HG03060 (cell line): ENCODE data around the gene KLHL2.
"Not testable (repeated sequence)": the region's sequence is repeated elsewhere in the genome, so short reads cannot be mapped to it uniquely, and the experiment has no call there.

Experiments used
- ATAC-seq: cut with Tn5 transposase; IDR thresholded peaks from one replicate; pipeline ENCODE4 v1.9.1; 2021; ENCODE audit warnings: low read depth, moderate number of reproducible peaks; ENCODE audit not compliant: unreplicated experiment

Gene KLHL2

DNA sequence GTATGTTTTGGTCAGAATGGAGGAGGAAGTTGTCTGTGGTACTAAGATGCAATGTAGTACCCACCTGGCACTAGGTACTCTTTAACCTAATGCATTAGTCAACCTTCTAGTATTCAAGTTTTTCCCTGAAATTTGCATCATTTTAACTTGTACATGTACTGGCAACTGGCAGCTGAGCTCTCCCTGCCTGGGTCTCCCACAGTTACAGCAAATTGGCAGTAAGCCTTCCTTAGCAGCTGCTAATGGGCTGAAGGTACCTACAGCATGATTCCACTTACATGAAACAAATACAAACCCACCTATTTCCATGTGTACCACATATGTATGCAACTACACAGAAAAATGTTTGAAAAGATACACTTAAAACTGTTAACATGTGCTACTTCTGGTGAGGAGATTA, 8.1 kb upstream of the KLHL2 start:
- ATAC-seq = no peak

DNA sequence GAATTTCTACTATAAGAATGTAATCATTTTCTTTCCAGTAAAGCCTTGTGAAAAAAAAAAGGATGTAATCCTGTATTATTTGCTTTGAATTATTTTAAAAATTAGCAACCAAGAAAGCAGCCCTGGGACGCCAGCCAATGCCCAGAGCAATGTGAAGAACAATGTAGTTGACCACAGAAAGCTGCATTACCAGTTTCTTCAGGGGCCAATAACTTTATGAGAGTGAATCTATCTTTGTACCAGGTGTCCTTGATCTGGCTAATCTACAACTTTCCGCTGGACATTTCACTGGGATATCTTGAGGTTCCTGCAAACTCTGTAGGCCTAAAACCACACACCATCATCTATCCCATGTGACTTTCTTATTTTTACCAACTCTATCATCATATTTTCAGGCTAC, 7.6 kb upstream of the KLHL2 start:
- ATAC-seq = no peak

DNA sequence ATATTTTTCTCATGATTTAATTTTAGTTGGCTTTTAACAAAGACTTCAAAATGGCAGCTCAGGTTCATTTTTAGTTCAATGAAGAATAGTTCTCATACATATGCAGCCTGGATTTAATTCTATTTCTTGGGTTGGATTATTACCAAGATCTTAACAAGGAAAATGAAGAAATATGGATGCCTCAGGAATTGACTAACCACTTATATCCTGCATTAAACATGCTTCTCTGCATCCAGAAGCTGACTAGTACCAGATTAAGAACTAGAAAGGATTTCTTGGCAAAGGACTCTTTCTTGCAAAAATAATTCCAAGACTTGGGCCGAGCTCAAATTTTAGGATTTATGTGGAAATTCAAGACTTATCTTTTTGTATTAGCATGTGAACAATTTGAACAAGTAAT, 5.6 kb upstream of the KLHL2 start:
- ATAC-seq = no peak

DNA sequence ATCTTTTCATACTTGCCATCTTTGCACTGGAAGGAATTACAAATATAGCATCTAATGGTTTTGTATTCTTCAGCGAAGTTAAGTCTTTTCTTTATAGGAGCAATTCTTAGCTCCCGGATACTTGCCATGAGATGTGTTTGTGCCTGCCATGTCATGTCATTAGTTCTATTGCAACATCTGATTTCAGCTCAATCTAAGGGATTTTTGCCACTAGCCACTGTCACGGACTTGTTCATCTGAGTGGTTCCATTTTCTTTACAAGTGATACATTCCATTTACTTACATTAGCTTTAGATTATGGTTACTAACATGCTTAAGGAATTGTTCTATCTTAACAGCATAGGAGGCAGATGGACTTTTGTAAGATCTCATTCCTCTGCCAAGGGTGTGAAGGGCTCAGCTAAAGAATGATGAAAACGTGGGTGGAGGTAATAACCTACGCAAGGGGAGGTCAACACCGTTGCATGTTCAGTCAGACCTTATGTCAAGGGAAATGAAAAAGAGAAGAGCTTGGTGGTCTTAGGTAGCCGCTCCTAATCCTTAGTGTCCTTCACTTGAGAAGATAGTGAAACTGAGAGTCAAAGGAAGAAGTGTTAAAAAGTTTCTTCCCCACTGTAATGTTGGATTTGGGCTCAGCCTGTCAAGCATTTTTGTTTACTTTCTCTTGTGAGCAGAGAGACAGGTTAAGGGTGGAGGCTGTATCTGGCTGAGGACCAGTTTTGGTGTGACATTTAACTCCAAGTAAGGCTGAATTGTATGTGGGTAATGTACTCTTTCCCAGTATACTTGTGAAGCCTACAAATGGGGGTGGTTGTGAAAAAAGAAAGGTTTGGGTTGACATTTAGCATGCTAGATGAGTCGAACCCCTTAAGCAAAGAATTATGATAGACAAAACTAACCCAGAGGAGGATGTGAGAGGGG, 3.6 kb upstream of the KLHL2 start:
- ATAC-seq = no peak

DNA sequence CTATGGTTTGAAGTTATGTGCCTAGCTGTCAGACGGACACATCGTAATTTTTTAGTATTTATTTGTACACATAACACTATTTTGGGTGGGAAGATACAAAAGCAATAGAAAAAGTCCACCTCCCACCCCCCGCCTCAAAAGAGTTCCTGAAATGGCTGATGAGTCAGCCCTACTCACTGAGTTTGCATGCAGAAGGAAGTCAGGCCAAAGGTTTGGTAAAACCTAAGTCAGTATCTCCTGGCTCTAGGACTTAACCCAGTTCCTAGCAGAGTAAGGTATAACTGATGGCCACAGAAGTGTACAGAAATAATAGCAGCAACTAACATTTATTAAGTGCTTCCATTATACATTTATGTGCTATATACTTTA, 2.9 kb upstream of the KLHL2 start:
- ATAC-seq = no peak

DNA sequence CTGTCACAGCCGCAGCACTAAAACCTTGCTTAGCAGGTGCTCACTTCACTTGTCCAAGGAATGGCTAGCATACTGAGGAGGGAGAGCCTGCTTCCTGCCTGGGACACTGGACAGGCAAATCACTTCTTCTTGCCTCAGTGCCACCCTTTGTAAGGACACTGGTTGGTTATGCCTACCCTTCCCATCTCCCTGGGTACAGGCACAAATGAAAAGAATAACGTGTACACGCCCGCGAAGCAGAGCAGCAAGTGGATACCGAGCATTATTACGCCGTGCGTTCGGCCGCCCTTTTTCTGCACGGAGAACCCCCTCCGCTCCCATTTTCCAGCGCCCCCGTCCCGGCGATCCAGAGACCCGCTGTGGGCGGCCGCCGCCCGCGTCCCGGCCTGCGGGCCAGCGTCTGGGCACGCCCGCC, 338 bp upstream of the KLHL2 start:
- peak; percentile 27 for ATAC-seq

DNA sequence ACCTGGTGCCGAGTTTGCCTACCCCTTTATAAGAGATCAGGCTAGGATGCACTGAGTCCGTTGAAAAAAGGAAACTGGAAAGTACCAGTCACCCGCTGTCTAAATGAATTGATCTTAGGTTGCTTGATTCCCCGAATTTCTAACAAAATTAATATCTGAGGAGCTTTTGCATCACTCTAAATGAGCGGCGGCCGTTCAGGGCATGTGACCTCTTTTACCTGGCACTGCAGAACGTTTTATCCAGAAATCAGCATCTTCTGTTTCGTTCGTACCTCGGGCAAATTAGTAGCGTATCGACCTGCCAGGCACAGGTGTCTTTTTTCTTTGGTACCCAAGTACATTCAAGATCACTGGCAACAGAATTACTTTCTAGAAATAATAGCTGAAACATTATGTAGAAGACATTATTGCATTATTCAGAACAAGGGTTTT, 876 bp downstream of the KLHL2 start:
- ATAC-seq = peak; percentile 24

DNA sequence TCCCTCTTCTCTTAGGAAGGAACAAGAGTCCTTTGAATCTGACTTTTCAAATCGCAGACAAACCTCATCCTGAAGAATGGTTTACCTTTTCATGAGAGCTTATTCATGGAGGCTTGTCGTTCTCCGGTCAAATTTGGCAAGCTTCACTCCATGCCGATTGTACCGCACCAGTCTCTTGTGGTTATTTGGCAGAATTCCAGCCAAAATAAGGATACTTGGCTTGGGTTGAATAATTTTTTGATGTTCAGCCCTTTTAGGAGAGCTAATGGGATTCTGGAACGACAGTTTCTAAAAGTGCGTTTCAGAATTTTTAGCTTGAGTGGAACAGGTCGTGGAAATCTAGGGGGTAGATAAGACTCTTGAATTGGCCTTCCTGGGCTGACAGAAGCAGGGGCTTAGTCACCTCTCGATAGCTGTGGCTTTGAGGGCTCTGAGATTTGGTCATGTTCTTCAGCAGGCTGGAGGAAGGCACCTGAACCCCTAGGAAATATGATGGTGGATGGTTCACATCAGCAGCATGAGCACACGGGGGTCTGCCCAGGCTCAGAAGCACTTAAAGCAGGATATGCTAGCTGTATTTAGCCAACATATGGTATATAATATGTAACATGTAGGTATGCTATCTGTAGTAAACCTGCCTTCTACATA, 1.5 kb downstream of the KLHL2 start:
- no peak for ATAC-seq

DNA sequence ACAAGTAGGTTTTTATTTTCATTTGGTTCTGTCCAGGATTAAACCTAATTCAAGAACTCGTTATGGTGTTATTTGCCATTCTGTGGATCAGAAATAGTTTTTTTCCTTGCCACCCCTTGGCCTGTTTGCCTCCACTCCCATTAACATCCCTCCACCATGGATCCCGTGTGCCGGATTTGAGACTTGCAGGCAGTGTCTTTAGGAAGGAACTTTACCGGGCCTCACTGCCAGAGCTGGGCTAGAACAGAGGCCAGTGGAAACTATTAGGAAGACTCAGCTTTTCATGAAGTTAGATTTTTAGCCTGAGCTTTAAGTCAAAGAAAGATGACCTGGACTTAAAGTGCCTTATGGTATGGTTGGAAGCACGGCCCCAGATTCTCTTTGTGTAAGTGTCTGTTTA, 2.4 kb downstream of the KLHL2 start:
- no peak for ATAC-seq

DNA sequence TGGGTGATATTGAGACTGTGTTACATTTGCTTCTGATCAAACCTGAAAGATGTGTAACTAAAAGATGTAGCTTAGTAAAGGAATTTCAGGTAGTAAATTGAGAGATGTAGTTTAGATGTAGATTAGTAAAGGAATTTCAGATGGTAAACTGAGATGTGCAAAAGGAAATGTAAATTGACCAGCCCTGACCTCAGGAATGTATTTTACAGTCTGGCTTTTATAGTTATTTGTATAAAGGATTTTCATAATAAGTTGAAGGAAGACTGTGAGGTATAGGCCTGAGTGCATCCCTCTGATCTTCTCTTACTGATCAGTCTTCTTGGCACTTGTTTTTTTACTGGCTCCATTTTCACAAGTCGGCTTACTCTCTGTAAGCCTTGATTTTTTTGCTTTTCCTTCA, 3.2 kb downstream of the KLHL2 start:
- no peak for ATAC-seq

DNA sequence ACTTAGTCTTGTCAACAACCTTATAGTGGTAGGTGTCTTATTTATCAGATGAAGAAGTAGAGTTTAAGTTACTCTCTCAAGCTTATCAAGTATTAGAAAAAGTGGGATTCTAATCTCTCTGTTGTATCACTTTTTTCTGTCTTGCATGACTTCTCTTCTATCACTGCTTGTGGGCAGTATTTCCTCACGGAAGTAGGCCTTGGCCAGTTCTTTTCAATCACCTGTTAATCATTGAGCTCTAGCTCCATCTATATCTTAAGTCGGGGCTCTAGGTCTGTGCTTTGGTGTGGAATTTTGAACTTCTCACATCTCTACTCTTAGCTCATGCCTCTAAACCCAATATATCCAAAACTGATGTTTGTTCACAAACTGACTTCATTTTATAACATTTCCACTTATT, 5.3 kb downstream of the KLHL2 start:
- ATAC-seq = not testable (repeated sequence)

DNA sequence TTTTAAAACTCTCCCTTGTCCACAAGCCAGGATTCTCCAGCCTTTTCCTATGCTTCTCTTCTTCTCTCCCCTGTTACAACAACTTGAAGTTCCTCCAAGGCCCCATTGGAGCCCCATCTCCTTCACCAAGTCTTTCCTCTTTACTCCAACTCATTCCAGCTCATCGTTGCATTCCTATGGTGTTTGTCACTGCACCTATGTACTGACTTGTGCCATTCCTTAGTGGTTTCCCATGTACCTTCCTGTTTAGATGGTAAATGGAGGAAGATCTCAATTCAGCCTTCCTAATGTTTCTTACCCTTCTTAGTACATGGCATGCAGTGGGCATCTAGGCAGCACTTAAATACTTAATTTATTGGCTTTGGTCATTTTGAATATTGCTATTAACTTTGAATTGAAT, 6.0 kb downstream of the KLHL2 start:
- not testable (repeated sequence) for ATAC-seq

DNA sequence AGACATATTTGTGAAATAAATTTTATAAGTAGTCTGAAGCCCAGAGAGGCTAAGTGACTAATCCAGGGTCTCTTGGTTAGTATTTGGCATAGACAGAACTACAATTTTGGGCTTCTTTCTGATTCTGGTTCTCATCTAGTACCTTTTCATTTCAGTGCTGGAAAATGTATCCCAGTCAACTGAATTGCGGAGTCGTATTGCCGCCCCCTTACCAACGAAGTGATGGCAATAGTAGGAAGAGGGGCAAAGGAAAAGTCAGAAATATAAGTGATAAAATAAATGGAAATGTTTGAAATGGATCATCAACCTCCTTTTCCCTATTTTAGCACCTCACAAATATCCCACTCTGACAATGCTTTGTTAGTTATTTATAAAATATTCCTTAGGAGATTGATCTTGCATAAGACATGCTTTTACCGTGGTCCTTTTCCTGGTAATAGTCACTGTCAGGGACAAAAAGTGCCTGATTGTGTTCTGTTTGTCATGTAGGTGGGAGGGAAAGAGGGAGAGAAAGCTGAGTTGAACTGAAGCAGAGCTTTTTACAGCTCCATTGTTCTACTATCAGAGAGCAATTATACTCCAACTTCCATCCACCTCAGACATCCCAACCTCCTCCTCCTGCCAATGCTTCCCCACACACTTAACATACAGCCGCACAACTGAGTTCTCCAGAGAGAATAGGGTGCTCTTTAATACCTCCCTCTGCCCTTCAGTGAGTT, 6.8 kb downstream of the KLHL2 start:
- ATAC-seq = not testable (repeated sequence)

DNA sequence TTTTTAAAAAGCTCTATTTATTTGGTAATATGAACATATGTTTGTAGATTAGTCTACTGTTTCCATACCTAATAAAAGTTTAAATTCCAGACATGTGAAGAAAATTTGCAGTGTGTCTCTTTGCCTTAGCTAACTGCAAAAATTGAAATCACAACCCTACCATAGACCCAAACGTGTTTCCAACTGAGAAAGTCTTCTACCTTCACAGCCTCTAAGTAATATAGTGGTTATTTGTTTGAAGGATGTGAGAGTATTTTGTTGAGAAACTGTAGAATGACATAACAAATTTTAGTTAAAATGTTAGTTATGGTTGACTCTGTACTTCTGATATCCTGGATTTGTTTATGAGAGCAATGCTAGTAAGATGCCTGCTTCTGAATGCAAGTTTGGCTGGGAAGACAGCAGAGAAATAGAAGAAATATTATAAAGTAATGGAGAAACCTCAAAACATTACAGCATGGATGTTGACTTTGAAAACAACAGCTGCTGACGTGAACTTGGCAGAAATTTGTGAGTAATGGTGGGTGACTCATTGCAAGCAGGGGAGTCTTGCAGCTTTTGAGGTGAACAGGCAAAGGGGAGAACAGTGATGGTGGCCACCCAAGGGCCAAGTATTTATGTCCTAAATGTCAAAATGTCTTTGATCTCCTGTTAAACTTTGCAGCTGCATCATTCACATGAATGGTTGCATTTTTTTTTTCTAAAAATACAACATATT, 7.8 kb downstream of the KLHL2 start:
- peak; percentile 66 for ATAC-seq

DNA sequence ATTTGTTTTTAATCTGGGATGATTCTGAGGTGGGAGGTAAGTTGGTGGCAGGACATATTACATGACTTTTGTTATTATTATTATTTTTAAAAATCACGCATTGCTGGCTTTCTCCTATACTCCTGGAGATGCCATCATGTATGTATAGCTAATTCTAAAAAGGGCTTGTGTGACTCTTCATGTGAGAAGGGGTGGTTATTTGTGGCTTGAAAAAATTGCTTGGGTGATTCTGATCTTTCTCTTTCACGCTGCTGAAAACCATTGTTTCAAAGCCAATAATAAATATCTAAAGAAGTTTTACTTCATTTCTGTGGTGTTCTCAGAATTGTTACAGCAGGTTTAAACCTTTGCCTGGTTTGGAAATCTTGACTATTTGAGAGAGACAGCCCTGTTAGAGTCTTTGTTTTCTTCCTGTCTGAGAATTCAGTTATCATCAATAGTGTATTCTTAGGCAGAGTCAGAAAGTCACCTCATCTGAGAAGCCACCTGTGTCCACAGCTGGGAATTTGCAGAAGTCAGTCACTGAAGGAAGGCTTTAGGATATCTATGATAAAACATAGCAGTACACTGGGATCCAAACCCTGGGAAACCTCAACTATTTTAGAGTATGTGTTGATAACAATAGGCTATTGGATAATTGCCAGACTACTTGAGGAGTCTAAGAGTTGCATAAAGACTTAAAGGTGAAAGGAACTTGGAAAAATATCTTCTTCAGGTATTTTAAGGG, 8.6 kb downstream of the KLHL2 start:
- ATAC-seq = peak; percentile 48

DNA sequence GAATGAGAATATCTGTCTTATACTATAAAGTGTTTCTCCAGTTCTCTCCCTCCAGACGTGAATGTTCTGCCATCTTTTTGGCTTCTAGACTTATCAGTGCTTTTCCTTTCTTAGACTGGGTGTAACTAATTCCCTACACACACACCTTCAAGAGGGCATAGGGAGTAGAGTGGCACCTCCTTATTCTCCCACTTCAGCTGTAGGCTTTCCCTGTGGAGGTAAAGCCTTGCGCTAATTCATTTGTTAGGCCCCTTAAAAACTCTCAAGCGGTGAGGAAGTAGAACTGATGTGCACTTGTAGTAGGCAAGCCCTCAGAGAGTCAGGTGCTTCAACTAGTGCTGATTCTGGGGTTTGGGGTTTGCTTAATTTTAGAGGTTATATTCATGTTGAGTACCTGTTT, 10.0 kb downstream of the KLHL2 start:
- ATAC-seq = no peak

DNA sequence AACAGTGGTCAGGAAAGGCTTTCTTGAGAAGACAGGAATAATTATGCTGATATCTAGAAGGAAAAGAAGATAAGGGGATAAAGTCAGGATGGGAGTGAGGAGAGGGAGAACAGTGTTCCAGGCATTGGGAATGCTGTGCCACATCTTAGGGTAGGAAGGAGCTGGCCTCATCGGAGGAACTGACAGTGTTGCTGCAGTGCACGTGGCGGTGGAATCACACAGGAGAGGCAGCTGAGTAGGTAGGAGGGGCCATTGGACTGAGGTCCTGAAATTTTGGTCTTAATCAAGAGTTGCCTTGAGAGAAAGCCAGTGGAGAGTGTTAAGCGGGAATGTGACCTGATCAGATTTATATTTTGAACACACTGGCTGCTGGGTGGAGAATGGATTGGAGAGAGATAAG, 13.9 kb downstream of the KLHL2 start:
- ATAC-seq = not testable (repeated sequence)

DNA sequence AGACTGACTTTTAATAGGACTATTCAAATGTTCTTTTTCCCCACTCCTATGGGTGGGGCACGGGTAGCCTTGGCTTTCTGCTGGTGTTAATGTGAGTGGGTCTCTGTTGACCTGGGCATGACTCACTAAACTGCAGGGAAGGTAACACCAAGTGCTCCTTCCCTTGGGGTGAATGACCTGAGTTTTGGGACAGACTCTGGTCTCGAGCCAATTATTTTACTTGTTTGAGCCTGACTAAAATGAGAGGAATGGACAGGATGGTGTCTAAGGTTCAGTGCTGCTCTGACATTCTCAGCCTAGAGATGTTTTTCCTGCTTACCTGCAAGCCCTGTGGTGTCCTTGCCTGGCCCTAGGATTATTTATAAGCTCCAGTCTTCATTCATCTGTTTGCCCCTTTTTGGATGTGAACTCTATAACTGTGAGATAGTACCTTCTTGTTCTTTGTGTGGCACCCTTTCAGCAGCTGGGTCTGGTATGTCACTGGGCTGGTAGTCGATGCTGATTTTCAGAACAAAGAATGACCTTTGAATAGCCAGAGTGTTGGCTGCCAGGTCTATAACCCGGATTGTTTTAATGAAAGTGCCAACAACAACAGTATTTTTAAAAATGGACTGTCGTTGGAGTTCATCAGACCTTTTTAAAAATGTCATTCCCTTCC, 14.8 kb downstream of the KLHL2 start:
- not testable (repeated sequence) for ATAC-seq

DNA sequence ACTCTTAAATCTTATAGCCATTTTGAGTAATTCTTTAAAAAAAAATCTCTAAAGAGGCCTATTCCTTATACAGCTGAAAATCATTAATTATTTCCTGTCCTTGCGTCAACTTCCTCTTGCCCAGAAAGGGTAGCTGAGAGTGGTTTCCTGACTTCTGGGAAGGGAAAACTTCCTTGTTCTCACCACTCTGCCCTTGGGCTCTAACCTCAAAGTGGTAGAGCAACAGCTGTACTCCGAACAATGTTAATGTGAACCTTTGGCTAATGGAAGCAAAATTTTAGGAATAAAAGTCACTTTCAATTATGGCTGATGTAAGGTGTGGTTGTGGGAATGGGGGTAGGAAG, 15.3 kb downstream of the KLHL2 start:
- no peak for ATAC-seq

DNA sequence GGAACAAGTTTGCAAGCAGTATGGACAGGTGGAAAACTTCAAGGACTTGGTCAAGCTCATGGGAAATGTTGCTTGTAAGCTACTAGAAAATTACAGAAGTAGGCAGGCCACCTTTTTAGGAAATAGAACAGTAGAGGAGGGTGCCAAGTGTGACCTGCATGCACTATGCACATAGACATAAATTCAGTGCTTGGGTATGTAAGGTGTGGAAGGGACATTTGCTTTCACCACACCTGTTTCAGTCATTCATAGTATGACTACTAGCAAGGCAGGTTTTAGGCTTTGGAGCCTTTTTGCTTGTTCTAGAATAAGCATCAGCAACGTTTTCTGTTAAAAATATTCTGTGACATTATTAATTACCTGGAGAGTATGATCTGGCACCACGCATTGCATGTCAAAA, 20.0 kb downstream of the KLHL2 start:
- not testable (repeated sequence) for ATAC-seq
